IMR-90 (cell line): ENCODE data around the gene PPP3CB. TPM values are rescaled to one million over a fixed set of nuclear protein-coding genes. Genes with fewer than 3 reads are reported as not detected.

ENCODE experiments used
- ATAC-seq: fragments of 200-7000 bp; cut with Tn5 transposase; 2 replicates; pipeline ENCODE4 v1.9.1; 2020; ENCODE audit warnings: low read depth, mild to moderate bottlenecking, moderate library complexity
- BruUV-seq: library from RNA; stranded (reverse); fragments of 400-500 nt; replicated peaks from 2 replicates; lab custom pipeline; 2021; lab: Mats Ljungman, UMichigan
- CTCF ChIA-PET: fragments of 300-600 bp; formaldehyde crosslinking; extraction: SDS; loops from one replicate; lab custom pipeline; 2021; ENCODE audit warnings: antibody characterized with exemption; lab: Yijun Ruan, JAX
- POLR2A ChIA-PET: fragments of 300-600 bp; sonication (Branson Sonifier 250); formaldehyde crosslinking; loops from one replicate; lab custom pipeline; 2022; ENCODE audit warnings: antibody characterized with exemption; ENCODE audit not compliant: unreplicated experiment; lab: Charles Lee
- DNase-seq: peaks from one replicate; pipeline ENCODE4 v3.0.0; 2013
- H2AFZ ChIP-seq: replicated peaks from 2 replicates; pipeline ENCODE3; 2013; ENCODE audit warnings: low read length, mild to moderate bottlenecking; ENCODE audit not compliant: poor library complexity
- H2AK5ac ChIP-seq: 2 replicates; pipeline ENCODE4 v1.6.1; 2013; ENCODE audit warnings: low read depth, low read length, inconsistent platforms
- H2AK9ac ChIP-seq: replicated peaks from 2 replicates; pipeline ENCODE3; 2013; ENCODE audit warnings: mild to moderate bottlenecking, low read depth, low read length, moderate library complexity; ENCODE audit not compliant: poor library complexity
- H2BK120ac ChIP-seq: 2 replicates; pipeline ENCODE4 v1.6.1; 2013; ENCODE audit warnings: low read depth, low read length, inconsistent platforms
- H2BK15ac ChIP-seq: 3 replicates; pipeline ENCODE4 v1.6.1; 2013; ENCODE audit warnings: low read depth, low read length, inconsistent platforms
- H2BK20ac ChIP-seq: 2 replicates; pipeline ENCODE4 v1.6.1; 2013; ENCODE audit warnings: low read depth, mild to moderate bottlenecking, inconsistent platforms, low read length, moderate library complexity
- H2BK5ac ChIP-seq: 2 replicates; pipeline ENCODE4 v1.6.1; 2013; ENCODE audit warnings: mild to moderate bottlenecking, low read depth, low read length, inconsistent platforms; ENCODE audit not compliant: poor library complexity, severe bottlenecking
- H3K14ac ChIP-seq: replicated peaks from 2 replicates; pipeline ENCODE4 v1.6.1; 2013; ENCODE audit warnings: low read depth, low read length, inconsistent platforms
- H3K18ac ChIP-seq: 2 replicates; pipeline ENCODE4 v1.6.1; 2013; ENCODE audit warnings: low read depth, low read length, control low read depth
- H3K23ac ChIP-seq: 2 replicates; pipeline ENCODE4 v1.6.1; 2013; ENCODE audit warnings: low read depth, low read length, inconsistent platforms
- H3K27ac ChIP-seq: 2 replicates; pipeline ENCODE4 v1.5.1; 2013; ENCODE audit warnings: mild to moderate bottlenecking, control low read depth, low read length; ENCODE audit not compliant: insufficient read depth
- H3K27me3 ChIP-seq: 2 replicates; pipeline ENCODE4 v1.6.1; 2013; ENCODE audit warnings: low read length; ENCODE audit not compliant: control insufficient read depth, insufficient read depth
- H3K36me3 ChIP-seq: 2 replicates; pipeline ENCODE4 v1.6.1; 2013; ENCODE audit warnings: low read length, mixed read lengths; ENCODE audit not compliant: control insufficient read depth, insufficient read depth
- H3K4ac ChIP-seq: 2 replicates; pipeline ENCODE4 v1.6.1; 2013; ENCODE audit warnings: low read depth, low read length, inconsistent platforms
- H3K4me1 ChIP-seq: 2 replicates; pipeline ENCODE4 v1.6.1; 2013; ENCODE audit warnings: low read length, mixed read lengths; ENCODE audit not compliant: control insufficient read depth, insufficient read depth
- H3K4me2 ChIP-seq: 2 replicates; pipeline ENCODE4 v1.6.1; 2013; ENCODE audit warnings: low read depth, mild to moderate bottlenecking, control low read depth, low read length, moderate library complexity
- H3K4me3 ChIP-seq: 2 replicates; pipeline ENCODE4 v1.5.1; 2013; ENCODE audit warnings: low read depth, mild to moderate bottlenecking, control low read depth, low read length, moderate library complexity; ENCODE audit not compliant: insufficient read depth
- H3K56ac ChIP-seq: 2 replicates; pipeline ENCODE4 v1.6.1; 2013; ENCODE audit warnings: low read length, inconsistent platforms; ENCODE audit not compliant: insufficient read depth; ENCODE audit errors: extremely low read depth
- H3K79me1 ChIP-seq, 2 experiments: 2 replicates each; pipeline ENCODE4 v1.6.1; 2013; ENCODE audit warnings: low read length in 2 of 2, inconsistent platforms in 1 of 2, low read depth in 1 of 2
- H3K9ac ChIP-seq: 2 replicates; pipeline ENCODE4 v1.6.1; 2013; ENCODE audit warnings: low read depth, low read length, control low read depth
- H3K9me1 ChIP-seq: 2 replicates; pipeline ENCODE4 v1.6.1; 2013; ENCODE audit warnings: low read length, inconsistent platforms; ENCODE audit not compliant: insufficient read depth
- H3K9me3 ChIP-seq: 2 replicates; pipeline ENCODE4 v1.6.1; 2013; ENCODE audit warnings: low read length; ENCODE audit not compliant: control insufficient read depth, insufficient read depth
- H4K20me1 ChIP-seq: 2 replicates; pipeline ENCODE4 v1.6.1; 2013; ENCODE audit warnings: low read length, inconsistent platforms; ENCODE audit not compliant: insufficient read depth
- H4K5ac ChIP-seq: 2 replicates; pipeline ENCODE4 v1.6.1; 2013; ENCODE audit warnings: mild to moderate bottlenecking, low read depth, low read length, control low read depth
- H4K8ac ChIP-seq, 2 experiments: 2 replicates each; pipeline ENCODE4 v1.6.1; 2013; ENCODE audit warnings: low read depth in 2 of 2, low read length in 2 of 2, control low read depth in 1 of 2, inconsistent platforms in 1 of 2
- H4K91ac ChIP-seq: 2 replicates; pipeline ENCODE4 v1.6.1; 2013; ENCODE audit warnings: low read depth, low read length, inconsistent platforms; ENCODE audit not compliant: insufficient read depth
- BHLHE40 ChIP-seq: fragments of 150-350 bp; IDR thresholded peaks from 2 replicates; pipeline ENCODE4 v1.6.1; 2016; ENCODE audit warnings: mild to moderate bottlenecking, low read depth, low read length
- CEBPB ChIP-seq: IDR thresholded peaks from 2 replicates; pipeline ENCODE4 v1.6.1; 2012; ENCODE audit warnings: low read depth, low read length, improper control_type of control experiment
- CHD1 ChIP-seq: IDR thresholded peaks from 2 replicates; pipeline ENCODE4 v1.6.1; 2012; ENCODE audit warnings: low read depth, low read length, improper control_type of control experiment
- CTCF ChIP-seq: conservative IDR thresholded peaks from 2 replicates; pipeline ENCODE4 v1.5.1; 2012; ENCODE audit warnings: mild to moderate bottlenecking, low read depth, low read length, improper control_type of control experiment
- FOS ChIP-seq: fragments of 150-350 bp; IDR thresholded peaks from 2 replicates; pipeline ENCODE4 v1.6.1; 2016; ENCODE audit warnings: low read depth, low read length
- MAFK ChIP-seq: IDR thresholded peaks from 2 replicates; pipeline ENCODE4 v1.6.1; 2012; ENCODE audit warnings: low read depth, low read length, improper control_type of control experiment
- MAZ ChIP-seq: IDR thresholded peaks from 2 replicates; pipeline ENCODE4 v1.6.1; 2012; ENCODE audit warnings: low read depth, mild to moderate bottlenecking, low read length, improper control_type of control experiment, moderate library complexity, borderline replicate concordance
- MXI1 ChIP-seq: IDR thresholded peaks from 2 replicates; pipeline ENCODE4 v1.6.1; 2012; ENCODE audit warnings: low read depth, mild to moderate bottlenecking, low read length, moderate library complexity, borderline replicate concordance
- NFE2L2 ChIP-seq: fragments of 150-350 bp; IDR thresholded peaks from 2 replicates; pipeline ENCODE4 v1.6.1; 2016; ENCODE audit warnings: low read depth, mild to moderate bottlenecking, low read length
- RAD21 ChIP-seq: IDR thresholded peaks from 2 replicates; pipeline ENCODE4 v1.6.1; 2012; ENCODE audit warnings: low read length, improper control_type of control experiment
- RCOR1 ChIP-seq: IDR thresholded peaks from 2 replicates; pipeline ENCODE4 v1.6.1; 2012; ENCODE audit warnings: mild to moderate bottlenecking, low read length, improper control_type of control experiment; ENCODE audit not compliant: insufficient replicate concordance
- RFX5 ChIP-seq: IDR thresholded peaks from 2 replicates; pipeline ENCODE4 v1.8.0; 2012; ENCODE audit warnings: low read depth, mild to moderate bottlenecking, low read length, moderate library complexity
- USF2 ChIP-seq: fragments of 150-350 bp; IDR thresholded peaks from 2 replicates; pipeline ENCODE4 v1.6.1; 2017; ENCODE audit warnings: mild to moderate bottlenecking, antibody characterized with exemption, low read length, low read depth
- WGBS, 2 experiments: methylation state at CpG; one replicate each; pipeline versions ENCODE4 v1.1.5 to v1.1.7; 2013; ENCODE audit warnings: missing lambda C conversion rate in 2 of 2; ENCODE audit not compliant: insufficient read length in 1 of 2; ENCODE audit errors: extremely low coverage in 2 of 2; 5-methylcytosine and 5-hydroxymethylcytosine counted together
- dilution Hi-C: fragments of 300-500 bp; cut with HindIII; formaldehyde crosslinking; loops from one replicate; pipeline ENCODE4 v1.14.3; 2018; ENCODE audit warnings: low sequenced_read_pairs; ENCODE audit not compliant: unreplicated experiment
- in situ Hi-C: fragments of 300-500 bp; cut with MboI; formaldehyde crosslinking; loops from 3 replicates; pipeline ENCODE4 v1.14.3; 2019; ENCODE audit warnings: low sequenced_read_pairs, inconsistent platforms, mixed read lengths
- intact Hi-C: fragments of 100-400 bp; cut with micrococcal nuclease; formaldehyde crosslinking; loops from 2 replicates; pipeline ENCODE4 v1.10.0; 2022
- polyA plus RNA-seq, 3 experiments: library from polyadenylated mRNA; depleted of rRNA; stranded (reverse); fragments of >200 nt; gene quantifications; 2 replicates each; pipeline ENCODE4 v1.2.3, GENCODE V29; 2012; ENCODE audit warnings: low replicate concordance in 1 of 3
- total RNA-seq: library from RNA; depleted of rRNA; stranded (reverse); fragments of >200 nt; gene quantifications from 2 replicates; pipeline ENCODE4 v1.2.3, GENCODE V29; 2012
- TF ChIP-seq, protein P1 (sequence below): fragments of 150-350 bp; IDR thresholded peaks from 2 replicates; pipeline ENCODE4 v1.6.1; 2016; ENCODE audit warnings: low read depth, mild to moderate bottlenecking, low read length, moderate library complexity, borderline replicate concordance

PPP3CB gene
- total and polyA plus RNA-seq, 2 of the 4 experiments (the other 2 are of a cell fraction) = 22.9 to 36.4 TPM

DNA sequence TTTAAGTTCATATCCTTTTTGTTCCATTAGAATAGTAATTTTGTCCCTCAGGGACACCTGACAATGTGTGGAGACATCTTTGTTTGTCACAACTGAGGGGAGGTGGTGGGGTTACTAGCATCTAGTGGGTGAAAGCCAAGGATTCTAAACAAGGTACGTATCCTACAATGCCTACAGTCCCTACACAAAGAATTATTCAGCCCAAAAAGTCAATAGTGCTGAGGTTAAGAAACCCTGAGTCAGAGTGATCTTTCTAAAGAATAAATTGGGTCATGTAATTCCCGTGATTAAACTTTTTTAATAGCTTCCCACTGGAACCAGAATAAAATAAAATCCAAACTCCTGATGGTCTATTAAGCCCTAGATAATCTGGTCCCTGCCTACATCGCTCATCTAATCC, 79.3 kb downstream of the PPP3CB start:
- Histone ChIP-seq H3K36me3 (no peaks in the 10 kb centered on the region), H3K4me3 (no peak overlapping the region), H3K9ac (no peak overlapping the region), H2AK5ac (no peak overlapping the region), H2AK9ac (no peak overlapping the region), H4K5ac (no peak overlapping the region), H3K4ac (no peak overlapping the region), H3K4me1 (no peaks in the 10 kb centered on the region), H3K56ac (no peak overlapping the region), H2BK5ac (no peak overlapping the region), H3K23ac (no peak overlapping the region), H4K8ac (no peak overlapping the region), H2BK20ac (no peak overlapping the region), H3K9me3 (no peaks in the 10 kb centered on the region), H4K91ac (no peak overlapping the region), H3K14ac (no peak overlapping the region), H3K79me1 (peaks cover 11 to 16% of the 10 kb centered on the region in 2 experiments), H4K20me1 (peaks cover 9% of the 10 kb centered on the region; the same call in 1 of the 2 replicates), H3K9me1 (no peaks in the 10 kb centered on the region; the same call in 1 of the 2 replicates), H3K27me3 (no peaks in the 10 kb centered on the region), H3K18ac (no peak overlapping the region), H2BK120ac (no peak overlapping the region), H3K4me2 (no peak overlapping the region), H2AFZ (no peak overlapping the region), H3K27ac (no peak overlapping the region), H2BK15ac (no peak overlapping the region)
- TF ChIP-seq CHD1 (no peak), MAZ (no peak), CTCF (no peak), RCOR1 (no peak), RAD21 (no peak), BHLHE40 (no peak), MXI1 (no peak), USF2 (no peak), CEBPB (no peak), FOS (no peak), RFX5 (no peak), NFE2L2 (no peak), MAFK (no peak)
- TF ChIP-seq, protein P1, sequence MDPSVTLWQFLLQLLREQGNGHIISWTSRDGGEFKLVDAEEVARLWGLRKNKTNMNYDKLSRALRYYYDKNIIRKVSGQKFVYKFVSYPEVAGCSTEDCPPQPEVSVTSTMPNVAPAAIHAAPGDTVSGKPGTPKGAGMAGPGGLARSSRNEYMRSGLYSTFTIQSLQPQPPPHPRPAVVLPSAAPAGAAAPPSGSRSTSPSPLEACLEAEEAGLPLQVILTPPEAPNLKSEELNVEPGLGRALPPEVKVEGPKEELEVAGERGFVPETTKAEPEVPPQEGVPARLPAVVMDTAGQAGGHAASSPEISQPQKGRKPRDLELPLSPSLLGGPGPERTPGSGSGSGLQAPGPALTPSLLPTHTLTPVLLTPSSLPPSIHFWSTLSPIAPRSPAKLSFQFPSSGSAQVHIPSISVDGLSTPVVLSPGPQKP = no peak
- dilution Hi-C loops = no loop called here
- ChIA-PET POLR2A (no interaction called here), CTCF (no interaction called here)
- no CpG with 5 or more reads among the region's 3 CpGs for WGBS, 2 experiments
- no peak for DNase-seq
- in situ Hi-C loops = no loop called here
- intact Hi-C loops = loop anchor here (10.0 kb wide), 1 partner anchor 228 kb away; the partner anchor contains the start of gene MYOZ1
- ATAC-seq = no peak
- BruUV-seq = no TSS peak
